Hematopoietic multipotent progenitor cell treated with erythropoietin and hydrocortisone succinate and interleukin-3 and kit ligand, for 4 days (in vitro differentiated cells): Measurements from ENCODE around the gene CLASP1.
A peak's percentile ranks its signal among the peaks of the same experiment; 100 is the strongest.
"Not testable (repeated sequence)": the region's sequence is repeated elsewhere in the genome, so short reads cannot be mapped to it uniquely, and the experiment has no call there.

Experiments
- DNase-seq: peaks from one replicate; pipeline ENCODE4 v3.0.0-alpha.2; 2015

The CLASP1 gene

GRCh38 chr2:121501031-121501430 lies 148.2 kb downstream of the CLASP1 start:
- DNase-seq: no peak

DNA sequence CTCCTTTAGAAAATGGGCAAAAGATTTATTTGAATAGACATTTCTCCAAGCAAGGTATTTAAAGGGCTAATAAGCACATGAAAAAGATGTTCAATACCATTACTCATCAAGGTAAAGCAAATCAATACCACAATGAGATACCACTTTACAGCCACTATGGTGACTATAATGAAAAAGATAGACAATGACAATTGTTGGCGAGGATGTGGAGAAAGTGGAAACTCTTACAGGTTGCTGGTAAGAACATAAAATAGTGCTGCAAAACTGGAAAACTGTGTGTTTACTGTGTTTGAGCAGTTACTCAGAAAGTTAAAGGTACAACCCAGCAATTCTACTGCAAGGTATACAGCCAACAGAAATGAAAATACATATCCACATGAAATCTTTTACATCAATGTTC lies 150.5 kb downstream of the CLASP1 start:
- DNase-seq: no peak

- no peak for DNase-seq
Observed at GRCh38 chr2:121492409-121492808, 156.9 kb downstream of the CLASP1 start.

- no peak for DNase-seq
Observed at GRCh38 chr2:121491518-121491917, 157.7 kb downstream of the CLASP1 start.

DNA sequence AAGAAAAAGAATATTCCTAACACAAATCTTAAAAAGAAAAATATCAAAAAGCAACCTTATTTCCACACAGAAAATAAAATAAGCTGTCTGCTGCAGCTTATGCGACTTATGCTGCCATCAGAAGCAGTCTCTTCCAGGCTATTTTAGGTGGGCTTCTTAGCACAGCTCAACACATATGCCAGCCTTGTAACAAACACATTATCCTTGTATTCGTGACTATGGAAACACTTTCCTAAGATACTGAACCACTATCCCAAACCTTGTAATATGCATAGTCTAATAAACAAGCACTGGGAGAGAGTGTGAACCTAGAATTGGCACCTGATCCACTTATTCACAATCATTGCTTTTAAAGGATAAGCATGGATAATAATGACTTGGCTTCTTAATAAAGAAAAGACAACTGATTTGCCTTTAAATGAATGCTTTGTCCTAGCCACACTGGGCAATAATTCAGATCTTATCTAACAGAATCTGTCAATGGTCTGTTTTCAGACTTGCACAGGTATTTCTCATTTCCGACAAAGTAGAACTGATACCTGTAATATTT lies 158.6 kb downstream of the CLASP1 start:
- no peak for DNase-seq

DNA sequence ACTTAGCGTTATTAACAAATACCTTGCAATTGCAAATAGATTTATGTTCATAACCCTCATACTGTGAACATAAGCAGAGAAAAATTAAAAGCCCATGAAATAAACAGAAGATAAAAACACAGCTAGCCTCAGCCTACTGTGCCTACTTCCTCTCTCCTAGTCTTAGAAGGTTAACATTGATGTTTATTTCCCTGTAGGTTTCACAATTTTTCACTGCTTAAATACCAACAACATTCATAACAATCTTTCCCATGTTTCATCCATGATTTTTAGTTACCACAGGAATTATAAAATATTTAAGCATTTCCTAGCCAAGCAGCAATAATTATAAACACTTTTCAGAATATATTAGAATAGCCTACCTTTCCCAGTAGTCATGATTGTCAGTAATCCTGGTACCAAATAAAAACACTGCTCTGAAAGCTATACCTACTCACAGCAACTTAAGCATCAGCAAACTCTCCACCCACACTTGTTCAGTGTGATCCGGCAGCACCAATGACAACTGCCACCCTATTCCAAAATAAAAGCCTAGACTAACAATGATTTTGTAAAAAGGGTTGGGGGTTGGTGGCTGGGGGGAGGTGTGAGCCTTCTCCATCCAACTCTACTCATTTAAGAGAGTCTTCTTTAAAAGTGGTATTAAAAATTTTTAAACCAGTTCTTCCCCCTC lies 159.2 kb downstream of the CLASP1 start:
- no peak for DNase-seq

DNA sequence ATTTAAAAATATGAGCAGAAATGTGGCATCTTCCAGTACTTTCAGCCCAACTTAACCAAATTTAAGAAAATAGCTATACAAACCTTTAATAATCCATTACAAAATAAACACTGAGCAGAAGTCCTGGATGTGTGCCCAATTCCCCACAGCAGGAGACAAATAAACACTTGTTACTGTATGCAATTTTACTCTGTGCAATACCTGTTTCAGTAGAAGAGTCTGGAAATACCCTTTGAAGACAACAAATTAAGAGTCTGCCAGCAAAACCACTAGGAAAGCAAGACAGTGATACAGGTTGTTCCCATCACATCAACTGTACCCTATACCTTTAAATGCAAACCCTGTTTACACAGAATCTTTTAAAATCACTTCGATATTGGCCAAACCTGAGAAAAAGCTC lies 160.0 kb downstream of the CLASP1 start:
- DNase-seq: no peak

DNA sequence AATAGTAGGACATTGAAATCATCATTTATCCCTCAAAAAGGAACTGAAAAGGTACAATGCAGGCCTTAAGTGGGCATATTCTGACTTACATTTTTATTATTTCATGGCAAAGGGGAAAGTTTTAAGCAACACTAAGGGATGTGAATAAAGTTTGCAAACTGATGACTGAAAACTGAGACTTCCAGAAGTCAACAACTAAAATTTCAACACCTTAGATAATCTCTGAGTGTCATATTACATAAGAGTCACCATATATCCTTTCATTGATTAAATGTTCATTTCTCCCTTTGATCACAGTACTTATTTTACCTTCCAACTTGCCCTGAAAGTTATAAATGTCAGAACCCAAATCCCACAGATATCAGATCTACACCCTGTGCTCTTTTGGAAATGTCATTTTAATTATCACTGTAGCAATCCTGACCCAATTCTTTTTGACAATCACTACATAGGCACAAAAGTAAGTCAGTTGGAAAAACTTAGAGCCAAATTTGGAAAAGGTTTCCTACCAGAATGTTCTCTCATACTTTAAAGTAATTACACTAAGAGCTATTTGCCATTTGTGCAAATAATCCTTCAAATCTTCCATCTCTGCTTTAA lies 163.0 kb downstream of the CLASP1 start:
- DNase-seq: no peak

- no peak for DNase-seq
Observed at GRCh38 chr2:121485039-121485438, 164.2 kb downstream of the CLASP1 start.

DNA sequence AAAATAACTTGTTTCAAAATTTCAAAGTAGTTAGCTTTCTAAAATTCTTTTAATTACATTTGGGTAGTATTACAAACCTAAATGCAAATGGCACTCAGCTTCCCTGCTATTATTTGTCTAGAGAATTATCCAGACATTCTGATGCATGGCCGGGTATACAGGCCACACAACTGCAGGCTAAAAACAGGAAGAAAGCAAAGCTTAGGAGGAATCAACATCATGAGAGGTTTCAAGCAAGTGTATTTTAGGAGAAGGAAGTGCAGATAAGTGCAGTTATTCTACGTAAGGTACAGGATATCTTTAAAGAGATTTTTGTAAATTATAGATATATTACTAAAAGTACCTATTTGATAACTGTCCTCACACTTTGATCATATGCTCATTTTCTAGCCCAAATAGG lies 165.4 kb downstream of the CLASP1 start:
- peak; percentile 27 for DNase-seq

GRCh38 chr2:121483021-121483420 lies 166.2 kb downstream of the CLASP1 start:
- DNase-seq: no peak

GRCh38 chr2:121480826-121481225 lies 168.4 kb downstream of the CLASP1 start:
- DNase-seq: peak; percentile 74

GRCh38 chr2:121479882-121480522 lies 169.3 kb downstream of the CLASP1 start:
- peak; percentile 23 for DNase-seq

GRCh38 chr2:121478996-121479745 lies 170.1 kb downstream of the CLASP1 start:
- DNase-seq: no peak

DNA sequence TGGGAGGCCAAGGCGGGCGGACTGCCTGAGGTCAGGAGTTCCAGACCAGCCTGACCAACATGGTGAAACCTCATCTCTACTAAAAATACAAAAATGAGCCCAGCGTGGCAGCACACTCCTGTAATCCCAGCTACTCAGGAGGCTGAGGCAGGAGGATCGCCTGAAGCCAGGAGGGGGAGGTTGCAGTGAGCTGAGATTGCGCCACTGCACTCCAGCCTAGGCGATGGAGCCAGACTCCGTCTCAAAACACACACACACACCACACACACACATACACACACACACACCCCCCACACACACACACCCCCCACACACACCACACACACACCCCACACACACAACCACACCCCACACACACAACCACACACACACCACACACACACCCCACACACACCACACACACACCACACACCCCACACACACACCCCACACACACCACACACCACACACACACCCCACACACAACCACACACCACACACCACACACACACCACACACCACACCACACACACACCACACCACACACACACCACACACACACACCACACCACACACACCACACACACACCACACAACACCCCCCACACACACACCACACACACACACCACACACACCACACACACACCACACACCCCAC lies 170.8 kb downstream of the CLASP1 start:
- not testable (repeated sequence) for DNase-seq

GRCh38 chr2:121476684-121477083 lies 172.6 kb downstream of the CLASP1 start:
- peak; percentile 34 for DNase-seq

GRCh38 chr2:121475811-121476571 lies 173.3 kb downstream of the CLASP1 start:
- DNase-seq: peak; percentile 66

DNA sequence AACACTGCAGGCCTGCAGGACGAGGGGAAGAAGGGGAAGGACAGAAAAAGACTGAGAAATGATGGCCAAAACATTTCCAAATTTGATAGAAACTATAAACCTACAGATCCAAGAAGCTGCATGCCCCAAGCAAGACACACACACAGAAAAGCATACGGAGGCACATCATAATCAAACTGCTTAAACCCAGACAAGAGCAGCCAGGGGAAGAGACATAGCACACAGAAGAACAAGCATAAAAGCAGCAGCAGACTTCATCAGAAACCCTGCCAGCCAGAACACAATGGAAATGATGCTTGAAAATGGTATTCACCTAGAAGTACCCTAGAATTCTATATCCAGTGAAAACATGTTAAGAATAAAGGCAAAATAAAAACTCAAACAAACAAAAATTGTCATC lies 175.8 kb downstream of the CLASP1 start:
- no peak for DNase-seq

DNA sequence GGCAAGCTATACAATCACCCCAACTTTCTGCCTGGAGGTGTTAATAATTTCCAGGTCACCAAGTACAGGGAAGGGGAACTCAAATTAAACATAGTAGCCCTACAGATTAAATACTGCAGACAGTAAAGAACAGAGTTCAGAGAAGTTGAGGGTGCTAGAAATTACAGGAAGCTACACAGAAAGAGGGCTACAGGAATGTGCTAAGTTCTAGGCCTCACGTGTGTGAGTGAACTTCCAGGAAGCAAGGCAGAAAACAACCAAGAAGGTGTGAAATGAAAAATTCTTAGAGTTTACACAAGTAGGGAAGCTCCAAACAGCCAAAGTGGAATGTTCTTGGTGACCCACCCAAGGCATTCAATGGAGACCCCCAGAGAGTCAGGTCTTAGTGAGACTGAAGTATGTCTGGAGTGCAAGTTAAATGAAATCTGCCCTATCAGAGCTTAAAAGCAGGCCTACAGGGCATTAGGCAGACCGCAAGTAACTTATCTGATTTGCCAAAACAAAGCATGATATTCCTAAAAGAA lies 176.7 kb downstream of the CLASP1 start:
- peak; percentile 30 for DNase-seq

DNA sequence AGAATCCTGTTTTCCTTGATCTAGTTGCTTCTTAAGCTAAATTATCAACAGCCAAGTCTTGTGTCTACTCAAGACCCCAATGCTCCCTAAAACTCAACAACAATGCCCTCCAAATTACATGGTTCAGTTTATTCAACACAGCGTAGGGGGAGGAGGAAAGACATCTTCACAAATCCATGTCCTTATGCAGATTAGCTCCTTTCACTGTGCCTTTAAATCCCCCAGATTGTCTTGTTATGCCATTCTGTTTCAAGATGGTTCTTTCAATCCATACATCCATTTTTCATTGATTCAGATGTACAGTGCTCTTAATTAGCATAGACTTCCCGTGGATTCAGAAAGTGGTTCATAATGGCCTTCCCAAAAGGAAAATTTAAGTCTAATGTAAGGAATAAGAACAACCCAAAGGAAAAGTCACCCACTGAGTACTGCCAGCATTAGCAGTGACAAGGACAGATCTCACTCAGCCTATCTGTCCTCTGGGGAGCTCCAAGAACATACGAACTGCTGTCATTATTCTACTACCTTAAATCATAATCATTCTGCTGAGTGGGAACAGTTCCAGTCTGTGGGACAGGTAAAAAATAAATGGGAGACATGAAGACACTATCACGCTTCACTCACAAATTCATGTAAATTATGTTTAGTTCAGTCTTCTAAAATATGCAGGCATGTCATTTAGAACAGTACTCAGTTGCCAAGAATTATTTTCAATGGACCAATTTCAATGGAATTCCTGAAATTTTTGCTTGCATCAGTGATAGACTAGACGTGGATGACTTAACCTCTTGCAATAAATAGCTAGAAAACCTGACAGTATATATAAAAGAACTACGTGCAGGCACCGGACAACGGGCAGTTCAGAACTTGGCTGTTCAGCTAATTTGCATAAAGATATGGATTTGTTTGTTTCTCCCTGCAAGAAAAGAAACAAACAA lies 177.5 kb downstream of the CLASP1 start:
- no peak for DNase-seq

- DNase-seq: no peak
Observed at GRCh38 chr2:121470917-121471316, 178.3 kb downstream of the CLASP1 start.
